ENCODE measurements around the gene CAV1.

The CAV1 gene

DNA sequence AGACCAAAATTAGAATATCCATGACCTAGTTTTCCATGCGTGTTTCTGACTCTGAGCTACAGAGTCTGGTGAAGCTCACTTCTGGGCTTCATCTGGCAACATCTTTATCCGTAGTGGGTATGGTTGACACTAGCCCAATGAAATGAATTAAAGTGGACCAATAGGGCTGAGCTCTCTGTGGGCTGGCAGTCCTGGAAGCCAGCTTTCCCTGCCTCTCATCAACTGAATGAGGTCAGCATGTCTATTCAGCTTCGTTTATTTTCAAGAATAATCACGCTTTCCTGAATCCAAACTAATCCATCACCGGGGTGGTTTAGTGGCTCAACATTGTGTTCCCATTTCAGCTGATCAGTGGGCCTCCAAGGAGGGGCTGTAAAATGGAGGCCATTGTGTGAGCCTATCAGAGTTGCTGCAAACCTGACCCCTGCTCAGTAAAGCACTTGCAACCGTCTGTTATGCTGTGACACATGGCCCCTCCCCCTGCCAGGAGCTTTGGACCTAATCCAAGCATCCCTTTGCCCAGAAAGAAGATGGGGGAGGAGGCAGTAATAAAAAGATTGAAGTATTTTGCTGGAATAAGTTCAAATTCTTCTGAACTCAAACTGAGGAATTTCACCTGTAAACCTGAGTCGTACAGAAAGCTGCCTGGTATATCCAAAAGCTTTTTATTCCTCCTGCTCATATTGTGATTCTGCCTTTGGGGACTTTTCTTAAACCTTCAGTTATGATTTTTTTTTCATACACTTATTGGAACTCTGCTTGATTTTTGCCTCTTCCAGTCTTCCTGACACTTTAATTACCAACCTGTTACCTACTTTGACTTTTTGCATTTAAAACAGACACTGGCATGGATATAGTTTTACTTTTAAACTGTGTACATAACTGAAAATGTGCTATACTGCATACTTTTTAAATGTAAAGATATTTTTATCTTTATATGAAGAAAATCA, 35.5 kb downstream of the CAV1 start:
- peak; percentile 7 for DNase-seq

DNA sequence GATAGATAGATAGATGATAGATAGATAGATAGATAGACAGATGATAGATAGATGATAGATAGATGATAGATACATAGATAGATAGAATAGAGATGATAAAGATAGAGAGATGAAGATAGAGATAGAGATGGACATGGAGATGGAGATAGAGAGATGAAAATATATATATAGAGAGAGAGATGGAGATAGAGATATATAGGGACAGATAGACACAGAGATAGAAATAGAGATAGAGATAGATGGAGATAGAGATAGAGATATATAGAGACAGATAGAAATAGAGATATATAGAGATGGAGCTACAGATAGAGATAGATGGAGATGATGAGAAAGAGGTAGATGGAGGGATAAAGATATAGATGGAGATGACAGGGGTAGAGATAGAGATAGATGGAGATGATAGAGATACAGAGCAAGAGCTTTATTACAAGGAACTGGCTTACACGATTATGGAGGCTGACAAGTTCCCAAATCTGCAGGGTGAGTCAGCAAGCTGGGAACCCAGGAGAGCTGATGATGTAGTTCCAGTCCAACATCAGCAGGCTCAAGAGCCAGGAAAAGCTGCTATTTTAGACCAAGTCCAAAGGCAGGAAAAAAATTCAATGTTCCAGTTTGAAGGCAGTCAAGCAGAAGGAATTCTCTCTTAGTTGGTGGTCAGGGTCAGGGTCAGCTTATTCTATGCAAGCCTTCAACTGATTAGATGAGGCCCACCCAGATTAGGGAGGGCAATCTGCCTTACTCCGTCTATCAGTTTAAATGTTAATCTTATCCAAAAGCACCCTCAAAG, 37.1 kb downstream of the CAV1 start:
- no peak for DNase-seq

DNA sequence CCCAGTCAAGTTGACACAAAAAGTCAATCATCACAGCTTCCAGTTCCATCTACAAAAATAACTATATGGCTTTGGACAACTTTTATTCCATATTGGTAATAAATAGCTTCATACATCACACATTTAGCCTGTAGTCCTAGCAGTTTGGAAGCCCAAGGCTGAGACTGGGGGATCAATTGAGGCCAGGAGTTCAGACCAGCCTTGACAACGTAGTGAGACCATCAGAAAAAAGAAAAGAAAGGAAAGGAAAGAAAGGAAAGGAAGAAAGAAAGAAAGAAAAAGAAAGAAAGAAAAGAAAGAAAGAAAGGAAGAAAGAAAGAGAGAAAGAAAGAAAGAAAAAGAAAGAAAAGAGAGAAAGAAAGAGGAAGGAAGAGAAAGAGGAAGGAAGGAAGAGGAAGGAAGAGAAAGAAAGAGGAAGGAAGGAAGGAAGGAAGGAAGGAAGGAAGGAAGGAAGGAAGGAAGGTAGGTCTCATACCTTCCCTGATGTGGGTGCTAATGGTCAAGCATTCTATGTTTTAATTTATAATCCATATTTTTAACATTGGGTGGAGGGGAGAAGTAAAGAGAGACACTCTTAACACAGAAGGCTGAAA, 37.8 kb downstream of the CAV1 start:
- DNase-seq: no peak

DNA sequence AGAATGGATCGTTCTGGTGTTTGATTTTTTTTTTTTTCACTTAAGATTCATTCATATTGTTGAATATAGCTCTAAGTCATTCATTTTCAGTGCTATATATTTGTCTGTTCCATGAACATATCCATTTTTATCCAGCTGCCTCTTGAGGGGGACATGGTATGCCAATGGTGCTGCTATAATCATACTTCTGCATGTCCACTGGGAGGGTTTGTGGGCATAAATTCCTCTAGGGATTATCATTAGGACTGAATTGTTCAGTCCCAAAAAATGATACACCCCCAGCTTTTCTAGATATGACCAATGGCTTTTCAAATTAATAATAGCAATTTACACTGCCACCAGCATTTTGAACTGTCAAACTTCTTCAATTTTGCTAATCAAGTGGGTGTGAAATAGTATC, 41.1 kb downstream of the CAV1 start:
- no peak for DNase-seq

DNA sequence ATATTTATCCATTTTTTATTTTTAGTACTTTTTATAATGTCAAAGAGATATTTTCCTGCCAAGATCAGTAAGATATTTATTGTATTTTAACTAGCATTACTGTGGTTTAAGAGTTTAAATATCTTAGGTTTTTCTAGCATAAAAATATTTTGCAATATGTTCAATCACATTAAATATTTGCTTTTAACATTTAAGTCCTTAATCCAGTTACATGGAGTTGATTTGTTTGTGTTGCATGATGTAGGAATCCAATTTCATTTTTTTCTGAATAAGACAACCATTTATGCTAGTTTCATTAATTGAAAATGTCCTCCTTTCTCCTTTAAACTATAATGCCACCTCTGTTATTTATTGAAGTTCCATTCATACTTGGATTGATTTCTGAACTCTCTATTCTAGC, 41.8 kb downstream of the CAV1 start:
- no peak for DNase-seq

DNA sequence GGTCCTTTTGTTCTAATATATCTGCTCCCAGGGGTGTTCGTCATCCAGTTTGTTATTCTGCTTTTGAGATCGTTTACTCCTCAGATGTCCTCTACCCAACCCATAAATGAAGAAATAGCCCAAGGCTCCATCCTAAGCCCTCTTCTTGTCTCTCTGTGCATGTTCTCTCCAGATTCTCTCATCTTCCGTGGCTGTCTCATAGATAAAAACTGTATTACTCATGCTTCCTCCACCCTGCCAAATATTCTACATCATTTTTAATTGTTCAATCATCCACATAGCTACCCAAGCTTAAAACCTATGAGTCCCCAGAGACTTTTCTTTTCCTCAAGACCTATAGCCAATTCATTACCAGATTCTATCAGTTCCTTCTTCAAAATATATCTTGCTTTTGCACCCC, 44.9 kb downstream of the CAV1 start:
- DNase-seq: no peak

DNA sequence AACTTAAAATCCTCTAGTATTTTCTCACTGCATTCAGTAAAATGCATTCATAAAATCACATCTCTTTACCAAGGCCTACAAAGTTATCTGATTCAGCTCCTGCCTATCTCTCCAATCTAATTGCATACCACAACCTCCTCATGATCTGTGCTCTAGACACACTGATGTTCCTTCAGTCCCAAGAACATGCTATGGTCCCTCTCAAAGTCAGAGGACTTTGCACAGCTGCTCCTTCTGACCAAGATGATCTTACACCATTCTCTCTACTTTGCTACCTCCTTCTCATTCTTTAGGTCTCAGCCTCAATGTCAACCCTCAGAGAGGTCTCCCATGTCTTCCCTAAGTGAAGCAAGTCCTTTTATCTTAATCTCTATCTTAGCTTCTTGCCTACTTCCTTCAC, 45.5 kb downstream of the CAV1 start:
- DNase-seq: no peak

DNA sequence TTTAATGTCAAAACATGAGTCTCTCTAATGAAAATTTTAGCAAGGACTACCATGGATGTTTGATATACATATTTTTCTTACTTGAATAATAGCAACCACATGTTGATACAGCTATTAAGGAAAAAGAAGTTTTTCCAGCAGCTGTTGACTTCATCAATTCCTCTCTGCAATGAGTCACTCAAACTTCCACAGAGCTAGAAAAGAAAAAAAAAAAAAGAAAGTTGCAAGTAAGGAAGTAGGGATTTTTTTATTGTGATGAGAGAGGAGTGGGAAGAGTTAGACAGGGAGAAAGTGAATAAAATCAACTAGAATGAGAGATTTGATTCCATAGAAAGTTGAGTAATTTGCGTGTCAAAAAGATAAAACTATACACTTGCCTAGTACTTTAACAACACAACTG, 46.2 kb downstream of the CAV1 start:
- DNase-seq: no peak

DNA sequence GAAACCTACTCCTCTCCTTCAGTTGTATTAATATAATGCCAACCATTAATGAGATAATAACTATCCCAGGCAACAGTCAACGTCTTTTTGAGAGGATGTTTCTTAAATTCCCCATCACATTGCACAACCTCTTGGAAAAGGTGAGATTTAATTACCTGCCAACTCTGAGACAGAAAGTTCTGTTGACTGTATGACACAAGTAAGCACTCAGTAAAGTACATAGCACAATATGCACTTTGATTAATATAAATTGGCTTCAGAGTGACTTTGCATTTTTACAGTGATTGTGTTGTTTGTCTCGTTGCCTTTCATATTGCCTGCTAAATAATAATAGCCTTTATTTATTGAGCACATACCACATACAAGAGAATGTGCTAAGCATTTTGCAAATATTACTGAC, 46.7 kb downstream of the CAV1 start:
- DNase-seq: no peak

DNA sequence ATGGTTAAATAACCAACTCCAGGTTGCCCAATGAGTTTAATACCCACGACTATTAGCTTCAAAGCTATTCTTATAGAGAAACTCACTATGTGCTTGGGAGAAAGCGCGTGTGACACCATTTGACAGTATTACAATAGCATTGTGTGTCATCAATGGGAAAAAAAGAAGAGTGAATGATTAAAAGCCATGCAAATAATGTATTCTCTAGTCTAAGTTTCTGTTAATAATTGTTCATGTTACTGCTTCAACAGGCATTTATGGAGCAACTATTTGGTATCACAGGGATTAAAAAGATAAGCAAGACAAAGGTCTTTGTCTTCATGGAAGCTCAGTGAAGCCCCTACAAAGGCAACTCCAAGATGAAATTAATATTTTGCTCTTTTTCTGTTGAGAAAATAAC, 47.2 kb downstream of the CAV1 start:
- no peak for DNase-seq

DNA sequence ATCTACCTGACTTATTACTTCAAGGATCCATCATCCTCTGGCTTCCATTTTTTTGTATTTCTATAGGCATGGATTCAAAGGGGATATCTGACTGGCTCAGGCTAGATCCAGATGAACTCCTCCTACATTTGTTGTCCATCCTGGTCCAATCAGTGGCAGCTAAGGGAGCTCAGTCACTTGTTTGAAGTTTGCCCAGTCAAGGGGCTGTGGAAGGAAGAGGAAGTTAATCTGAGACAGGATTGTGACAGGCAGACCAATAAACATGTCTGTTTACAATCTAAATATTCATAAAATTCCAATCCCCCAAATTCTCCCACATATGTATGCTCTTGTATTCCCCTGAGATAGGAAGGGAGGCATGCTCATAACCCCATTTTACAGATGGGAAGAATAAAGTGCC, 48.7 kb downstream of the CAV1 start:
- DNase-seq: no peak

DNA sequence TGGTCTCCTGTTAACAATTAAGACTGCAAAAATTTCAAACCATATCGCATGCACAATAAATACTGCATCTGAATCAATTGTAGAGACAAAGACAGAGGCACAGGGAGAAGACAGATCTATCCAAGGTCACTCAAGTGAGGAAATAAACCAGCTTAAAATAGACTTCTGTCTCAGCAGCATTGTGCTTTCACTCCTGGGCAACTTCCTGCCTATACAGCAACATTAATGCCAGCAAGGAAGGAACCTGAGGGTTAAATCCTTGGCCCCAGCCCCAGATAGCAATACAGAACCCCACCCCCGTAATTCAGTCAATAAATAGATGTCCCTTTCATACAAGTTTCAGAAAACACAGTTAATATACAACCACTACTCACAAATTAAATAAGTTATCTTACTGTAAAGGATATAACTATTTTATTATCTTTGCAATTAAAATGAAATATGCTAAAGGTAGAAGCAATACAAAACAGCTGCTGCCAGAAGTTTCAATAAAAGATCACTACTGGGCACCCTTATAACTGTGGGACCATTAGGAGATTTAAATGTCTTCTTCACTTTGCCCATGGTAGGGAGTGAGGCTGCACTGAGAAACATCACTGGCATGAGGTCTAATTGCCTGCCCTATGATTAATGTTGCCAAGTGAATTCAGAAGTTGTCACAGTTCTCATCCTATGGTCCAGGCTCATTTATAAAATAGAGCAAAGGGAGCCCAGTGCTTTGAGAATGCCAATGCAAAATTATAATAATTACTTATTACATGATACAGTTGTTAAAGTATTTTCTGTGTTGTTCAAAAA, 49.4 kb downstream of the CAV1 start:
- no peak for DNase-seq

DNA sequence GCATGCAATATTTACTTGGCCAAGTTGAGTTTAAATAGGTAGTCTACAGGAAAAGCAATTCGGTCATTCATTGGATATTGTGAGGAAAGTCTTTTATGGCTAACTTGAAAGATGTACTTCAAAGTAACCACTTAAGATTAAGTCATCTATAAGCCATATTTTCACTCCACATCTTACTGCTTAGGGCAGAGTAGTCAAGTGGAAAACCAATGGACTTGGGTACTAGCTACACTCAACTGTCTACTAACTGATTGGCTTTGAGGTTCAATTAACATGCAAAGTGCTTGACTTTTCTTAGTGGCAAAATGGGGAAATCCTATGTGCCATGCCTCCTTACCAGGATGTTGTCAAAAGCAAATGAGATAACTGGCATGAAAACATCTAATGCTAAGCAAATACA, 51.0 kb downstream of the CAV1 start:
- no peak for DNase-seq

DNA sequence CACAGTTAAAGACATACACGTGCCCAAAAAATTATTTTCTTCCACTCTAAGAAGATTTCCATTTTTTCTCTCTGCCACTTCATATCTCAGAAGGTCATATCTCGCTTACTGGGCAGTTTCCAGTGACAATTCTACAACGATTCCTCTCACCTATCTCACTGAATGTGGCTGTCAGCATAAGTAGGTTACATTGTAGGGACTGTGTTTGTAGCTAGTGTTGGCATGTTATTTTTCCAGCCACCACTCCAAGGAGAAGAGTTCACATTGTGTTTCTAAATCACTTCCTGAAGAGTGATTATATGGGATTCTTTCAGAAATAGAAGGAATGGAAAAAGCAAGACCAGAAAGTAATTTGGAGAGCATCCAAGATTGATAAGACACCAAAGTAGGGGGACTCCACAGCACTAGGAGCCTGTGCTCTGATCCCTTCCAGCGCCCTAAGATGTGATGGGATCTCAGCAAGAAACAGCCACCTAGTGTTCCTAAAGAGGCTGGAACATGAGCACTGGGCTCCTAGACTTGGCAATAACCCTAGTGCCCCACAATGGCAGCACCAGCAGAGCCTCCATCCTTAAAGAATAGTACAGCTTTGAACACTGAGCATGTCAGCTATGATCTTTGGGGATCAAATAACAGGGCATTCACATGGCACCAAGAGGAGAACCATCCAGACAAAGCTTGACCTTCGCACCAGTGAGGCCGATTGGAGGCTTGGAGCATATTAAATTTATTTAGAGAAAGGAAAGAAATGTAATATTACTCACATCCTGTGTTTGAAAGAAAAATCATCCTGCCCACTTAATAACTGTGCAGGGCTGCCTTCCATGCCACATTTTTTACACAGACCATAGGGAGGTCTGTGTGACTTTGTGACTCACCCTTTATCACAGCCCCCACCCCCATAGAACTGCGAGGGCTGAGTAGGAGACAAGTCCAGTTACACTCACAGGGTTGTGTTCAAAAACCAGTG, 51.8 kb downstream of the CAV1 start:
- no peak for DNase-seq

DNA sequence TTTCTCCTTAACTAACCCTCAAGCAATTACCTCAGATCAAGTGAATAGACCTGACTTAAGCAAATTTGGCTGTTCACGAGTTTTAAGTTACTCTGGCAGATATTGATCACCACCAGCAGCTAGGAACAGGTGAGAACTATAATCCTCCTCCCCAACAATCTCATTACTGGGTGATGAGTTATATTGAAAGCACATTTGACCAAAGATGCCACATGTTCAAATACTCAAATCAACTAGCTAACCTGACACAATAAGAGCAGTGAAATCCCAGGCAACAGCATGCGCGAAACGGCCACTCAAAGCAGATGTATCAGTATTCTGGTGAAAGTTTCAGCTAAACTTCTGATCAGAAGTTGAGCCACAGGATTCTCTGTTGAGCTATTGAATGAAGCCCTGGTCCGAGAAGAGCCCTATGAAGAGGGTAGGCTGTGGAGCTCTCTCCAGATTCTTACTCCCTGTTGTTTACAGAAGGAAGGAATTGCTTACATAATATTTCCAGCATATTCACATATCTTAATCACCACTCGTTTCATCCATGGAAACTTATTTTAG, 52.6 kb downstream of the CAV1 start:
- no peak for DNase-seq

DNA sequence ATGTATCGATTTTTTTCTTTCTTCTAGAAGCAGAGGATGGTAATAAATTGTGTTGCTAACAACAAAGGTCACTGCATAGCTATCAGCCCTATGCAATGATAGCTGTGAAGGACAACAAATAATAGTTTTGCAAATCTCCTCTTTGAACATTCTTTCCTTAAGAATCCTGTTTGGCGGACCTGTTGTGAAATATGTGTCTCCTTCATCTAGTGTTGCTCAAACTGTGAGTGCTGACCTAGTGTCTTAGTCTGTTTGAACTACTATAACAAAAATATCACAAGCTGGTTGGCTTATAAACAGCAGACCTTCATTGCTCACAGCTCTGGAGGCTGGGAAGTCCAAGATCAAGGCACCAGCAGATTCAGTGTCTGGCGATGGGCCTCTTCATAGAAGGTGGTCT, 53.7 kb downstream of the CAV1 start:
- DNase-seq: no peak

DNA sequence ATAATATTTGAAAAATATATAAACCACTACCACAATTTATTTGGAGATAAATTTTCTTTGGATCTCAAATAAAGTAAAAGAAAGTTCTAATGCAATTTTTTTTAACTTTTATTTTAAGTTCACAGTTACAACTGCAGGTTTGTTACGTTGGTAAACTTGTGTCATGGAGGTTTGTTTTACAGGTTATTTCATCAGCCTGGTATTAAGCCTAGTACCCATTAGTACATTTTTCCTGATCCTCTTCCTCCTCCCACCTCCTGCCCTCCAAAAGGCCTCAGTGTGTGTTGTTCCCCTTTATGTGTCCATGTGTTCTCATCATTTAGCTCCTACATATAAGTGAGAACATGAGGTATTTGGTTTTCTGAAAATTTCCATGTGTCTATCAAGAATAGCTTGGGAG, 54.5 kb downstream of the CAV1 start:
- no peak for DNase-seq

DNA sequence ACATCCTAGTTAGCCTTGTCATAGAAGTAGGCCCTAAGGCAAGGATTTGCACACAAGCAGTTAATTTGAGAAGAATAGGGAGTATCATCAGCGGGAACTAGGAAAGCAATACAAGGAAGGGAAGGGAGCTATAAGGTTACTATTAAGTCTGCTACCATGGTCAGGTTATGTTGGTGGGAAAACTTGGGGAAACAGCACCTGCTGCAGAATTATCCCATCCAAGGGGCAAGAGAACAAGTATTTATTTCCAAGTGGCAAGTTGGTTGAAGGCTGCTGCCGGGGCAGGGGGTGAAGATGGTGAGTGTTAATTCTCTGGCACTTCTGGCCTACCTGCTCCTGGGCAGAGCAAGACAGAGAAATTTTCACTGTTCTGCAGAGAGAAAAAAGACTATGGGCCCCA, 55.0 kb downstream of the CAV1 start:
- DNase-seq: no peak

DNA sequence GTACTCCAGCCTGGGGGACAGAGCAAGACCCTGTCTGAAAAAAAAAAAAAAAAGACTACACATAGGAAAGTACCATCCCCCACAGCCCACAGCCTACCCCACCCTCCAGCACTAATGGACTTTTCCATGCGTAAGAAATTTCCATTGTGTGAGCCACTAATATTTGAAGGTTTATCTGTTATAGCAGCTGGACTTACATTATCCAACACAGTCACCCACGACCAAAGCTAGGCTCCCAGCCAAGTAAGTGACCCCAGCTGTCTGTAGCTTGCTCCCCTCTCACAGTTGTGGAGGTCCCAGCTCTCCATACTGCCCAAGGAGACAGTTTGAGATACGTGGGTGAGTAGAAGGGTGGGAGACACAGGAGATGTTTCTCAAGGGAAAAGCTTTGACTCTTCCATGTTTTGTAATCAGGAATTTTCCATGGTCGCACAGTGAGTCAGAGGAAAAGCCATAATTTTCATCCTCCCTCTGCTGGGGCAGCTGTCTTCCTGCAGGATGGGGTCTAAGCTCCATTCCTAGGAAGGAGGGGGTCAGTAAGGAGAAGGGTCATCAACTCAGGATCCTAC, 57.4 kb downstream of the CAV1 start:
- no peak for DNase-seq

DNA sequence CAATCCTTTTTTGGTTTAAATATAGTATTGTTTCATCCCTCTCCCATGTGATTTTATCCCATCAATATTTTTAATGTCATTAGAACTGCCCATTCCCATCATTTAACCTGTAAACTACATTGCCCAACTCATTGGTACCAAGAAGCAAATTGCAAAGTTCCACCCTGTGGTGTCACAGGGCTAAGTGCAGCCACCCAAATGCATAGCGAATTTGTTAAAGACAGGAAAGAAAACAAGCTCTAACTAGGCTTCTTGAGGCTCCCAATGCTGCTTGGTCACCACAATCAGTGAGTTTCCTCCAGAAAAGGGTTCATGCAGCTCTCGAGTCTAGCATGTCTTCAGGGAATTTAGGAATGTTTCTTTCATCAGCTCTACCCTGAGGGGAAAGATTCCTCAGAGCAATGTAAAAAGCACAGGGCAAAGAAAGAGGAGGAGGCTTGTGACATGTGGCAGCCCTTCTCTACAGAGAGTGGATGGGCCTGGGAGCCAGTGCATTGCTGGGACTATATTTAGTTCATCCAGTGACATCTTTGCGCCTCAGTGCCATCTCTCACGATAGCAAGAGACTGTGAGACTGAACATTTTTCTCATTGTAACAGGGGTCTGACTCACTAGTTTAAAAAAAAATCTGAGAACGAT, 58.1 kb downstream of the CAV1 start:
- no peak for DNase-seq

DNA sequence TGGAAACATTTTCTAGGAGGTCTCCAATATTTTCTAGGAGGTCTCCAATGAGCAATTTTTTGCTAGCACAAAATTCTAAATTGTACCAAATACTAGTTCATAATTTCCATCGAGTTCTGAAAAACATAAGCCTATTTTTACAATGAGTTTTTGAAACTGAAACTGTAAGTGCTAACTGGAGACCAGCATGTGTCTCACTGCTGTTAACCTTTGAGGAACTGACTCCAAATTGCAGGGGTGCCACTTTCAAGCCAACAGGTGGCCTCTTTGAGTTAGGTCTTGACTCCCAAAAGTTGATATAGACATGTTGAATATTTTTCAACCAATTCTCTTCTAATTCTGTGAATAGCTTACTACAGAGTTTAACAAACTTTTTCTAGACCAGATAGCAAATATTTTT, 58.8 kb downstream of the CAV1 start:
- DNase-seq: no peak

Data from DMS153 (cell line).